Upper lobe of left lung (tissue), 4 donors: Measurements from ENCODE around the gene SUFU.
A peak's percentile ranks its signal among the peaks of the same experiment; 100 is the strongest.

Source experiments
- EP300 ChIP-seq, 4 donors: sonication (generic); formaldehyde crosslinking; IDR thresholded peaks; one replicate each; pipeline ENCODE4 v1.5.1; 2017; ENCODE audit warnings: antibody characterized with exemption in 4 of 4, control low read depth in 2 of 4
- TF ChIP-seq, protein P1 (sequence below), 6 experiments: fragments of 450-650 bp in 4 of 6; fragments of 200-600 bp in 2 of 6; sonication (generic) in 2 of 6; IDR thresholded peaks; one replicate each; pipeline ENCODE4 v1.5.1; 2016 to 2019; ENCODE audit warnings: antibody characterized with exemption in 6 of 6

DNA sequence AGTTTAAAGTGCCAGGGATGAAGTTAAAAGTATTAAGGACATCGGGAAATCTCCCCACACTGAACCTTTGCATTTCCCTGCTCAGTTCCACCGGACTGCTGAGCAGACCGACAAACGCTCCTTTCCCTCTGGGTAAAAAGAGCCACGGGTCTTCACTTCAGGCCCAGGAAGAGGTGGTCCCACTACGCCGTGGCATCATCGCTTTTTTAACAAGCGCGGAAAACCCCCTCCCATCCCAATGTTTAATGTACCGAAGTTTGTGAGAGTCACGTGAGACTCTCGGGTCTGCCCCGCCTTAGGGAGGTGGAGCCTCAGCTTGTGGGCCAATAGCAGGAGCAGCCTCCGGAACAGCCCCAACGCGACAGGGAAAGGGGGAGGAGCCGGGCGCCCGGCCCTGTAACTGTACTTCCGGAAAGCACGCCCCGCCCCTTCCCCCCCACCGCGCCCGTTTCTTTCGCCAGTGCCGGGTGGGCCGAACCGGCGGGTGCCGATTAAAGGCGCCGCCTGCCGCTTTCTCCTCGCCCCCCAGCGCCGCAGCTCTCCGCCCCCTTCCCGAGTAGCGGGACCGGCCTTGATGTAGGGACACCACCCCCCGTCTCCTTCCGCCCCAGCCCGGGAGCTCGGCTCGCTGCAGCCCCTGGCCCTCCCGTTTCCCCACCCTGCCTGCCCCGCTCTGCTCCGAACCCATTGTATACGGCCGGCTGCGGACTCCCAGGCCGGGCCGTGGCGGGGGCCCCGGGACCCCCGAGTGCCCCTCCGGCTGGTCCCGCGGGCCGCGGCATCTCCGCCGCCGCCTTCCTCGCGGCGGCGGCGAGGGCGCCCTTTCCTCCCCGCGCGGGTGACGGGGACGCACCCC lies 138.3 kb downstream of the SUFU start:
- peak in 1 of 4 donors; percentile 37 for TF ChIP-seq EP300 (IDR thresholded peaks at IDR 0.05)
- TF ChIP-seq, protein P1, sequence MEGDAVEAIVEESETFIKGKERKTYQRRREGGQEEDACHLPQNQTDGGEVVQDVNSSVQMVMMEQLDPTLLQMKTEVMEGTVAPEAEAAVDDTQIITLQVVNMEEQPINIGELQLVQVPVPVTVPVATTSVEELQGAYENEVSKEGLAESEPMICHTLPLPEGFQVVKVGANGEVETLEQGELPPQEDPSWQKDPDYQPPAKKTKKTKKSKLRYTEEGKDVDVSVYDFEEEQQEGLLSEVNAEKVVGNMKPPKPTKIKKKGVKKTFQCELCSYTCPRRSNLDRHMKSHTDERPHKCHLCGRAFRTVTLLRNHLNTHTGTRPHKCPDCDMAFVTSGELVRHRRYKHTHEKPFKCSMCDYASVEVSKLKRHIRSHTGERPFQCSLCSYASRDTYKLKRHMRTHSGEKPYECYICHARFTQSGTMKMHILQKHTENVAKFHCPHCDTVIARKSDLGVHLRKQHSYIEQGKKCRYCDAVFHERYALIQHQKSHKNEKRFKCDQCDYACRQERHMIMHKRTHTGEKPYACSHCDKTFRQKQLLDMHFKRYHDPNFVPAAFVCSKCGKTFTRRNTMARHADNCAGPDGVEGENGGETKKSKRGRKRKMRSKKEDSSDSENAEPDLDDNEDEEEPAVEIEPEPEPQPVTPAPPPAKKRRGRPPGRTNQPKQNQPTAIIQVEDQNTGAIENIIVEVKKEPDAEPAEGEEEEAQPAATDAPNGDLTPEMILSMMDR (IDR thresholded peaks at IDR 0.05), result peak in 2 of 6 experiments; percentile 9 to 12
